GM18508 (cell line): Measurements from ENCODE around the gene MMRN2.

Source experiments
- ATAC-seq: cut with Tn5 transposase; IDR thresholded peaks from one replicate; pipeline ENCODE4 v1.9.1; 2021; ENCODE audit warnings: moderate number of reproducible peaks; ENCODE audit not compliant: insufficient read depth, unreplicated experiment

Gene MMRN2

GRCh38 chr10:86899670-86900276 is 57.6 kb downstream of the MMRN2 start:
- no peak for ATAC-seq

GRCh38 chr10:86899132-86899531 is 58.3 kb downstream of the MMRN2 start:
- ATAC-seq = no peak

- no peak for ATAC-seq
Measured at GRCh38 chr10:86898511-86898910, 58.9 kb downstream of the MMRN2 start.

- no peak for ATAC-seq
Measured at GRCh38 chr10:86889997-86890396, 67.4 kb downstream of the MMRN2 start.

- ATAC-seq = peak; percentile 97
Measured at GRCh38 chr10:86888585-86889381, 68.6 kb downstream of the MMRN2 start.
